IPS-18c (cell line): Measurements from ENCODE around the gene RALY.
"Not testable (repeated sequence)": the region's sequence is repeated elsewhere in the genome, so short reads cannot be mapped to it uniquely, and the experiment has no call there.

Experiments
- H3K4me3 ChIP-seq: 2 replicates; pipeline ENCODE4 v1.7.0; 2013; ENCODE audit warnings: low read depth, mild to moderate bottlenecking, low read length, moderate library complexity; ENCODE audit not compliant: insufficient read depth
- H3K9me3 ChIP-seq: one replicate; pipeline ENCODE4 v1.6.1; 2013; ENCODE audit warnings: mild to moderate bottlenecking, low read length, moderate library complexity; ENCODE audit not compliant: control insufficient read depth, insufficient read depth

Gene RALY

GRCh38 chr20:34008477-34008876 is 14.8 kb downstream of the RALY start:
- Histone ChIP-seq H3K4me3 (no peak overlapping the region), H3K9me3 (no peaks in the 10 kb centered on the region)

GRCh38 chr20:34010405-34010931 is 16.8 kb downstream of the RALY start:
- Histone ChIP-seq H3K4me3 (no peak overlapping the region), H3K9me3 (no peaks in the 10 kb centered on the region)

GRCh38 chr20:34011275-34011674 is 17.6 kb downstream of the RALY start:
- Histone ChIP-seq H3K9me3 (no peaks in the 10 kb centered on the region), H3K4me3 (no peak overlapping the region)

GRCh38 chr20:34012330-34012729 is 18.6 kb downstream of the RALY start:
- Histone ChIP-seq H3K4me3 (no peak overlapping the region), H3K9me3 (no peaks in the 10 kb centered on the region)

GRCh38 chr20:34012735-34013134 is 19.0 kb downstream of the RALY start:
- no peaks in the 10 kb centered on the region for H3K9me3 ChIP-seq
- H3K4me3 ChIP-seq: no peak overlapping the region

- no peak overlapping the region for H3K4me3 ChIP-seq
Observed at GRCh38 chr20:34013554-34013953, 19.8 kb downstream of the RALY start.

GRCh38 chr20:34014878-34015277 is 21.2 kb downstream of the RALY start:
- no peaks in the 10 kb centered on the region for H3K9me3 ChIP-seq
- no peak overlapping the region for H3K4me3 ChIP-seq

More at GRCh38 chr20:34013554-34013953, 19.8 kb downstream of the RALY start:
- H3K9me3 ChIP-seq: no peaks in the 10 kb centered on the region

GRCh38 chr20:34015401-34016335 is 22.0 kb downstream of the RALY start:
- no peaks in the 10 kb centered on the region for H3K9me3 ChIP-seq
- no peak overlapping the region for H3K4me3 ChIP-seq

GRCh38 chr20:34016736-34017135 is 23.0 kb downstream of the RALY start:
- H3K4me3 ChIP-seq: no peak overlapping the region
- H3K9me3 ChIP-seq: no peaks in the 10 kb centered on the region

GRCh38 chr20:34017610-34018009 is 23.9 kb downstream of the RALY start:
- no peaks in the 10 kb centered on the region for H3K9me3 ChIP-seq
- no peak overlapping the region for H3K4me3 ChIP-seq

GRCh38 chr20:34018166-34018565 is 24.5 kb downstream of the RALY start:
- Histone ChIP-seq H3K4me3 (no peak overlapping the region), H3K9me3 (no peaks in the 10 kb centered on the region)

- H3K9me3 ChIP-seq: no peaks in the 10 kb centered on the region
- H3K4me3 ChIP-seq: no peak overlapping the region
Observed at GRCh38 chr20:34022151-34022838, 28.6 kb downstream of the RALY start.

- Histone ChIP-seq H3K4me3 (no peak overlapping the region), H3K9me3 (no peaks in the 10 kb centered on the region)
Observed at GRCh38 chr20:34022839-34023234, 29.1 kb downstream of the RALY start.

- no peaks in the 10 kb centered on the region for H3K9me3 ChIP-seq
Observed at GRCh38 chr20:34023937-34024722, 30.4 kb downstream of the RALY start.

GRCh38 chr20:34024723-34025351 is 31.1 kb downstream of the RALY start:
- no peak overlapping the region for H3K4me3 ChIP-seq
- H3K9me3 ChIP-seq: no peaks in the 10 kb centered on the region

More at GRCh38 chr20:34023937-34024722, 30.4 kb downstream of the RALY start:
- H3K4me3 ChIP-seq: no peak overlapping the region

GRCh38 chr20:34028013-34028412 is 34.3 kb downstream of the RALY start:
- H3K4me3 ChIP-seq, H3K9me3 ChIP-seq: not testable (repeated sequence)

- H3K9me3 ChIP-seq: no peaks in the 10 kb centered on the region
Observed at GRCh38 chr20:34029415-34029814, 35.7 kb downstream of the RALY start.

More at GRCh38 chr20:34029415-34029814, 35.7 kb downstream of the RALY start:
- no peak overlapping the region for H3K4me3 ChIP-seq
